Measurements from ENCODE around the gene MYO1E.

Gene MYO1E

DNA sequence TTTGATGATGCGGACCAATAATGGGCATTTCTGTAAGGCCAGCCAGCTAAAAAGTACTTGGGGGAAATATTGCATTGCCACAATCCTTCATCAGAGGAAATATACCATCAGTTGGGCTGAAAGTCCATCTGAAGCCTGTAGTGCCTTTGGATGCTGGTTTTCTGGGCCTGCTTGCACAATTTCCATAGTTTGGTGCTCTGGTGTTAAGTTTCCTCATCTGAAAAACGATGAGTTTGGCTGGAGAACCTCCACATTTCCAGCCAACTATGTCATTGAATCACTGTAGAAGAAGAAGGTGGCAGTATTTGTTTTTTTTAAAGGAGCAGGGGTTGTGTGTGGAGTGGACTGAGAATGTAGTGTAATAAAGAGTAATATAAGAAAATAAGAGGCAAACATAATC, 257.6 kb downstream of the MYO1E start:
- no peak for DNase-seq

DNA sequence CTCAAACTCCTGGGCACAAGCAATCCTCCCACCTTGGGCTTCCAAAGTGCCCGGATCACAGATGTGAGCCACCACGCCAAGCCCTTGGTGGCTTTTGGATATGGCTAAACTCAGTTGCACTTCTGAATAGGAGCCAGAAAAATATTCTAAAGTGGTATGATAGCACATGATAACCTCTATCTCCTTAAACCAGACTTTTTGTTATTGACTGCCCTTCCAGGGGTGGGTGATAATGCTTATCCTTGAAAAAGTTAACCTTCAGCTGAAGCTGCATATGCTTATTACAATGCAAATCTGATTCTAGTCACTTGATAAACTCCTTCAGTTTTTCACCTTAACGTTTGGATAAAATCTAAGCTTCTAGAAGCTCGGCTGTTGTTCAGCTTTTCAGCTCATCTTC, 261.4 kb downstream of the MYO1E start:
- DNase-seq, result no peak

DNA sequence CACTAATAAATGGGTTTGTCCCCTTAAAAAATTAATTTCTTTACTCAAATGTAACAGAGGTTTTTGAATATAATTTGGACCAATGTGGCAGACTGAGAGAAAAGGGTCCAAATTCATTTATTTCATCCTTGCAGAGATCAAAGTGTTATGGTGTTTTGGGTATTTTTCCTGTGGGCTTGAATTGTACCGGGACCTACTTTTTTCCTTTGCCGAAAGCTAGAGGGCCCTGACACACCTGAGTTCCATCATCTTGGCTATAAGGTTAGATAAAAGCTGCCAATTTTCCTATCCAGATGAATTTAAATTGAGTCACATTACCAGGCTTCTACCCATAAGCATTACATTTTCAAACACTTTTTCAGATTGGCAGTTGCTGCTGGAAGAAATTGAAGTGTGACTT, 266.8 kb downstream of the MYO1E start:
- DNase-seq, result no peak

DNA sequence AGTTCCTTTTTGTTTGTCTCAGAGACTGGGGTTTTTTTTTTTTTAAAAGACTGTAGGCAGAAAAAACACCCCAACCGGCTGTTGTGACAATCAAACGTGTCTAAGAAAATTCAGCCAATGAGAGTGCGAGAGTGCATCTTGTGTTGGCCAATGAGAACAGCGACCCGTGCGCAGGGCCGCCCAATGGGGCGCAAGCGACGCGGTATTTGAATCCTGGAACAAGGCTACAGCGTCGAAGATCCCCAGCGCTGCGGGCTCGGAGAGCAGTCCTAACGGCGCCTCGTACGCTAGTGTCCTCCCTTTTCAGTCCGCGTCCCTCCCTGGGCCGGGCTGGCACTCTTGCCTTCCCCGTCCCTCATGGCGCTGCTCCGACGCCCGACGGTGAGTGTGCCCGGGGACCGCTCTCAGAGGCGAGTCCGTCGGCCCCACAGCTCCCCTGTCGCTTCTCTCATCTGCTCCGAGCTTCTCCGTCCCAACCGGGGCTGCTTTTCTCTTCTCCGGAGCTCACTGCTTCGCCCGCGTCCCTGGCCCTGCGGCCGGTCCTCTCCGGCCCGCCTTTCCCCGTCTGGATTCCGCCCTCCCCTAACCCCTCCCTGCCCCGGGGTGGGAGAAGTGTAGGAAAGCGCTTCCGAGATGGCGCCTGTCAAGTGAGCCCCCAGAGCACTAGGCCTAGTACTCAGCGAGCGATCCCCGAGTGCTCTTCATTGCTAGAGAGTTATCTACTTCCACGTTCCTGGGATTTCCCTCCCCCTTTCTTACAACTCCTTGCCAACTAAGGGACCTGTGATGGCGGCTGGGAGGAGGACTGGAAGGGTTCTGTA, 267.5 kb downstream of the MYO1E start, which contains the start of gene CCNB2:
TSS of gene CCNB2 (plus strand) at position 235 of the 821 bp plus-strand sequence. CDS start at position 358, 123 bp downstream.
- DNase-seq, result peak; percentile 83

DNA sequence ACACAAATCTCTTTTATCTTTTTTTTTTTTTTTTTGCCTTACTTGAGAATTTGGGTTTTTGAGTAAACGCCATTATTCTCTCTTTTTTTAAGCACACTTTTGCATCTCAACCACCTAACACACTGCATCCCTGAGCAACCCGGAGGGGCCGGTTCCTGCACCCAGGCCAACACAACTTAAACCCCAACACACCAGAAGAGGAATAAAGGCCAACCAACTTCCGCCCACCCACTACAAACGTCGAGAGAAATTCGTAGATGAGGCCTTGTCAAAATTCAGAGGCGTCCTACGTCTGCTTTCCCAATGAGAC, 268.1 kb downstream of the MYO1E start:
- DNase-seq, result no peak

DNA sequence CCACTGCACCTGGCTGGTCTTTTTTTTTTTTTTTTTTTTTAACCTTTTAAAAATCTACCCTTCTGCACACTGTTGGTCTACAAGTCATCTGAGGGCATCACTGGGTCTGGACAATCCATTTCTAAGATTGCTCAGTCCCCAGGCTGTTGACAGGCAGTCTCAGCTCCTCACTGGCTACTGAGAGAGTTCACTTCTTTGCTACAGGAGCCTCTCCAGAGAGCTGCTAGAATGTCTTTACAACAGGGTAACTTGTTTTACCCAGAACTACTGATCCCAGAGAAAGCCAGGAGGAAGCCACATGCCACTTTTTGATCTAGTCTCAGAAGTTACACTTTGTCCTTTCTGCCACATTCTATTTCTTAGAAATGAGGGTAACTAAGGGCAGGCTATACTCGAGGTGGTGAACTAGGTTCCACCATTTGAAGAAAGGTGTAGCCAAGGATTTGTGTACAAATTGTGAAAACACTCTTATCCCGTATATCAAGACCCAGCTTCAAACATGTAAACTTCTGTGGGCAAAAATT, 273.4 kb downstream of the MYO1E start:
- no peak for DNase-seq

DNA sequence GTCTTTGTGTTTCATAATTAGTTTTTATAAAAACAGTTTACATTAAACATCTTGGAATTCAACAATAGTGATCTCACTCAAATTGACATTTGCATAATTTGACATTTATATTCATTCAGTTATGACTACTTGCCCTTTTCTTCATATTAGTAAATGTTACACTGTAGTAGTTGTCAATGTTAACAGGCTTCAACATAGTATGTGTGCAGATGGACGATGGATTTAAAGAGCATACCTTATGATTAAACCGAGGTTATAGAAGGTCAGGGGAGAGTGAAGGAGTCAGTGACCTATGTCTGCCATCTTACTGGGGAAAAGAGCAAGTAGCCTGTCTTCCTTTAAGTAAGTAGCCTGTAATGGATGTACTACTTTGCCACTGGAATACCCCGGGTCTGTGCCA, 276.2 kb downstream of the MYO1E start:
- no peak for DNase-seq

DNA sequence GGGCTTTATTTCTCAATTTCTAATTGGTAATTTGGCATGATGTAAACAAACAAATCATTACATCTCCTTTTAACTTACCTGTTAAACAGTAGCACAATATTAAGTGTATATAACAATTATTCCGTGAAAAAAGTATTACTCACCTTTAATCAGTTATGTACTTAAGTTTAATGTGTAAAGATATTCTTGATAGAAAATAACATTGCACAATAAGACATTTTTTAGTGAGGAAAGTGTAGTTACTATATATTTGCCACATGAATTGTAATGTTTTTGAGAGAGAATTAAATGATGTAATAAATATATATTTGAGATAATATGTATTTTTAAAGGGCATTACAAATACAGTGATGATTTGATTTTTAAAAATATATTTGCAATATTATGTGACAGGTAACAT, 278.6 kb downstream of the MYO1E start:
- DNase-seq, result no peak

DNA sequence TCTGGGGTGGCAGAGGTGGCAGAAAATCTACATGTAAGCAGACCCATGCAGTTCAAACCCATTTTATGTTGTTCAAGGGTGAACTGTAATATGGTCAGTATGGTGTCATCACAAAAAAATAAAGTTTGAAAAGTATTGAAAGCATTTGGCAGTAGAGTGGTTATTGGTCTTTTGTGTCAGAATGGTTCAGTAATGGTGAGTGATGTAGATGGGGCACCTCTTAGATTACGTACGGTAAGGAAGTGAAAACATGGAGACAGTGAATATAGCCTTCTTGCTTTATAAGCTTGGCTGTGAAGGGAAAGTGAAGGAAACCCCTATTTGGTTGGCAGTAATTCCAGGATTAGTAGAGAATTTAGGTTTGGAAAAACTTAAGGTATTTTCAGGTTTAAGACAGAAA, 284.9 kb downstream of the MYO1E start:
- DNase-seq, result no peak

All from stimulated activated CD4-positive, alpha-beta T cell treated with anti-CD3 and anti-CD28 coated beads, Interleukin-4, amount 100 ng/mL, for 24 hours (primary cell).